Measurements from ENCODE around the gene COMTD1. TPM values are rescaled to one million over a fixed set of nuclear protein-coding genes. Genes with fewer than 3 reads are reported as not detected.
"Not testable (repeated sequence)": the region's sequence is repeated elsewhere in the genome, so short reads cannot be mapped to it uniquely, and the experiment has no call there.

Gene COMTD1
- total and polyA plus RNA-seq, 2 experiments from 2014 or later: 8.8 to 12.6 TPM

DNA sequence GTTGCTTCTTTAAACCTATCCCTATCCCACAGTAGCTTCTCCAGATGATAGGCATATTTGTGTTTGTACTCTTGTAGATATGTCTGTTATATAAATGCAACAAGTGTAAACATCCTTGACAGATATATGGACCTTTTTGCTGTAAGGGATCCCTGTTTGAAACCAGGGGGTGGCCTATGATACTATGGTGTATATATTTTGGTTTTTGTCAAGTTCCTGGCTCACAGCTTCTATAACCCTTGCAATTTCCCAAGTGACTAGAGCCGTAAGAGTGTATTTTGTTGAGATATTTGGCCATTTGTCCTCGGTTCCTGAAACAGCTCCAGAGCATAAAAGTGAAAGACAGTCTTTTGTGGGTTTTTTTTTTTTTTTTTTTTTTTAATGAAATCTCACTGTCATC, 9.7 kb downstream of the COMTD1 start:
- Histone ChIP-seq H3K4me2 (ENCODE audit: unreplicated experiment) (peak overlapping the region; percentile 77), H3K4me3 (peak overlapping the region; percentile 37), H3K9me3 (ENCODE audit: low read depth) (no peaks in the 10 kb centered on the region), H3K79me2 (ENCODE audit: insufficient read depth) (peaks cover 87% of the 10 kb centered on the region), H3K36me3 (ENCODE audit: low read depth) (peaks cover 57% of the 10 kb centered on the region), H3K4me1 (ENCODE audit: insufficient read depth) (peaks cover 65% of the 10 kb centered on the region), H3K9me2 (ENCODE audit: insufficient read depth) (no peaks in the 10 kb centered on the region), H4K20me1 (ENCODE audit: insufficient read depth) (peaks cover 19% of the 10 kb centered on the region), H2AFZ (no peak overlapping the region), H3K9ac (peak overlapping the region; percentile 72), H3F3A (ENCODE audit: insufficient read depth) (peaks cover 79% of the 10 kb centered on the region), H3K27ac (peak overlapping the region; percentile 91), H3K27me3 (replicated peaks; ENCODE audit: insufficient read depth) (no peaks in the 10 kb centered on the region)
- 26 to 29% methylated on average over 2 of the region's 2 CpGs for WGBS, 2 experiments (ENCODE audit: low coverage in 1 of 2, low lambda C conversion rate in 2 of 2, missing lambda C conversion rate in 2 of 2)
- DNase-seq: no peak
- TF ChIP-seq EZH2 (IDR thresholded peaks at IDR 0.05; ENCODE audit: insufficient read depth, poor library complexity, severe bottlenecking) (no peak), EZH2phosphoT487 (IDR thresholded peaks at IDR 0.05; ENCODE audit: insufficient read depth, low read depth) (no peak)
- in situ Hi-C loops (cut with MboI): loop anchor here (25.0 kb wide), 1 partner anchor 964 kb away; no protein-coding TSS in a partner anchor

DNA sequence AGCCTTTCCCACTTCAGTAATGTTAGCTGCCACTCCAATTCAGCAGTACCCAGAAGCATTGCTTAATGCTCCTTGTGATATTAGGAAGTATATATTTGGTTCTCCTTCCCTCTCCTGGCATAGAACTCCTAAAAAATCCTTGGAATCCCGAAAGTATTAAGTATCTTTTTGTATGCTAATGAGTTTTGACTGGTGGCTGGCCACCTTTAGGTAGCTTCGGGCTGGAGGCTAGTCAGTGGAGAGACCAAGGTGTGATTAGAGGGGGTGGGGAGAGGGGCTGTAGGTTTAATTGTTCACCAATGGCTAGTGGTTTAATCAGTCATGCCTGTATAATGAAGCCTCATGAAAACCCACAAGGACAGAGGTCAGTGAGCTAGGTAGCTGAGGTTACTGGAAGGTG, 12.2 kb downstream of the COMTD1 start:
- 70 to 72% methylated on average over 2 of the region's 2 CpGs for WGBS, 2 experiments (ENCODE audit: low coverage in 1 of 2, low lambda C conversion rate in 2 of 2, missing lambda C conversion rate in 2 of 2)
- no peaks in the 10 kb centered on the region for H3K9me3 ChIP-seq (ENCODE audit: low read depth)
- peaks cover 91% of the 10 kb centered on the region for H3K79me2 ChIP-seq (ENCODE audit: insufficient read depth)
- DNase-seq: no peak
- H3F3A ChIP-seq (ENCODE audit: insufficient read depth): peaks cover 68% of the 10 kb centered on the region
- H3K4me3 ChIP-seq: no peak overlapping the region
- no peaks in the 10 kb centered on the region for H3K9me2 ChIP-seq (ENCODE audit: insufficient read depth)
- H3K27me3 ChIP-seq (replicated peaks; ENCODE audit: insufficient read depth): no peaks in the 10 kb centered on the region
- peaks cover 55% of the 10 kb centered on the region for H3K36me3 ChIP-seq (ENCODE audit: low read depth)
- TF ChIP-seq EZH2phosphoT487 (IDR thresholded peaks at IDR 0.05; ENCODE audit: insufficient read depth, low read depth) (no peak), EZH2 (IDR thresholded peaks at IDR 0.05; ENCODE audit: insufficient read depth, poor library complexity, severe bottlenecking) (no peak)
- H3K9ac ChIP-seq: 0 out of 2 replicates have a peak overlapping the region, but pooled peaks have one; percentile 2
- no peak overlapping the region for H3K4me2 ChIP-seq (ENCODE audit: unreplicated experiment)
- peaks cover 46% of the 10 kb centered on the region for H3K4me1 ChIP-seq (ENCODE audit: insufficient read depth)
- H4K20me1 ChIP-seq (ENCODE audit: insufficient read depth): peaks cover 16% of the 10 kb centered on the region
- in situ Hi-C loops (cut with MboI): no loop called here
- peak overlapping the region; percentile 91 for H3K27ac ChIP-seq
- H2AFZ ChIP-seq: no peak overlapping the region

DNA sequence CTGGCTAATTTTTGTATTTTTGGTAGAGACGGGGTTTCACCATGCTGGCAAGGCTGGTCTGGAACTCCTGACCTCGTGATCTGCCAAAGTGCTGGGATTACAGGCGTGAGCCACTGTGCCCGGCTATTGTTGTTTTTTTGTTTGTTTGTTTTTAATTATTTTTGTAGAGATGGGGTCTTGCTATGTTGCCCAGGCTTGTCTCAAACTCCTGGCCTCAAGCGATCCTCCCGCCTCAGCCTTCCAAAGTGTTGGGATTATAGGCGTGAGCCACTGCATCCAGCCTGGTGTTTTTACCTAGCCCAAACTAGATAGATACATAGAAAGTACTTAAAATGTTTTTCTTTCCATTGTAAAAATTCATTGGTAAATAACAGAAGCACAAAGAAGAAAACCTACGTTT, 14.3 kb downstream of the COMTD1 start:
- WGBS, 2 experiments (ENCODE audit: low coverage in 1 of 2, low lambda C conversion rate in 2 of 2, missing lambda C conversion rate in 2 of 2): 84 to 87% methylated on average over 8 of the region's 8 CpGs
- H4K20me1 ChIP-seq (ENCODE audit: insufficient read depth); in situ Hi-C loops (cut with MboI): not testable (repeated sequence)

GRCh38 chr10:75220274-75220673, 15.5 kb downstream of the COMTD1 start:
- Histone ChIP-seq H3K27me3 (replicated peaks; ENCODE audit: insufficient read depth) (no peaks in the 10 kb centered on the region), H2AFZ (no peak overlapping the region), H4K20me1 (ENCODE audit: insufficient read depth) (no peaks in the 10 kb centered on the region; the same call in 1 of the 2 replicates), H3K79me2 (ENCODE audit: insufficient read depth) (peaks cover 95% of the 10 kb centered on the region), H3F3A (ENCODE audit: insufficient read depth) (peaks cover 76% of the 10 kb centered on the region), H3K27ac (no peak overlapping the region), H3K4me1 (ENCODE audit: insufficient read depth) (peaks cover 43% of the 10 kb centered on the region), H3K9ac (no peak overlapping the region), H3K9me3 (ENCODE audit: low read depth) (no peaks in the 10 kb centered on the region), H3K4me3 (no peak overlapping the region), H3K36me3 (ENCODE audit: low read depth) (peaks cover 83% of the 10 kb centered on the region), H3K4me2 (ENCODE audit: unreplicated experiment) (no peak overlapping the region), H3K9me2 (ENCODE audit: insufficient read depth) (no peaks in the 10 kb centered on the region)
- 97 to 98% methylated on average over 4 of the region's 4 CpGs for WGBS, 2 experiments (ENCODE audit: low coverage in 1 of 2, low lambda C conversion rate in 2 of 2, missing lambda C conversion rate in 2 of 2)
- in situ Hi-C loops (cut with MboI): no loop called here
- no peak for DNase-seq
- TF ChIP-seq EZH2 (IDR thresholded peaks at IDR 0.05; ENCODE audit: insufficient read depth, poor library complexity, severe bottlenecking): no peak
- TF ChIP-seq EZH2phosphoT487 (IDR thresholded peaks at IDR 0.05; ENCODE audit: insufficient read depth, low read depth): no peak

More for the DNA sequence above, 14.3 kb downstream of the COMTD1 start:
- H3K9me2 ChIP-seq (ENCODE audit: insufficient read depth); H3K9ac ChIP-seq; H3K4me2 ChIP-seq (ENCODE audit: unreplicated experiment); H2AFZ ChIP-seq; DNase-seq; H3K27me3 ChIP-seq (replicated peaks; ENCODE audit: insufficient read depth); H3K9me3 ChIP-seq (ENCODE audit: low read depth); H3K4me3 ChIP-seq: not testable (repeated sequence)
- H3K27ac ChIP-seq: 0 out of 2 replicates have a peak overlapping the region, but pooled peaks have one; percentile 3
- H3K4me1 ChIP-seq (ENCODE audit: insufficient read depth): peaks cover 41% of the 10 kb centered on the region
- peaks cover 91% of the 10 kb centered on the region for H3K79me2 ChIP-seq (ENCODE audit: insufficient read depth)
- peaks cover 76% of the 10 kb centered on the region for H3F3A ChIP-seq (ENCODE audit: insufficient read depth)
- peaks cover 72% of the 10 kb centered on the region for H3K36me3 ChIP-seq (ENCODE audit: low read depth)

DNA sequence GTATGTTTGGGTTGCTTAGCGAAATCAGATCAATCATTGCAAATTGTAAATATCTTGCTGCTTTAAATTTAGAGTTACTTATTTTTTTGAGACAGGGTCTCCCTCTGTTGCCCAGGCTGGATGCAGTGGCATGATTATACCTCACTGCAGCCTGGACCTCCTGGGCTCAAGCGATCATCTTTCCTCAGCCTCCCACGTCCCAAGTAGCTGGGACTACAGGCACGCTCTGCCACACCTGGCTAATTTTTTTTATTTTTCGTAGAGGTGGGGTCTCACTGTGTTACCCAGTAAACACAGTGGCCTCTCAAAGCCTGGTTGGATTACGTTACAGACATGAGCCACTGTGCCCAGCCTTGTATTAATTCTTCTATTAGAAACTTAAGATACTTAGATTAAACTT, 23.4 kb downstream of the COMTD1 start:
- peaks cover 52% of the 10 kb centered on the region for H3K36me3 ChIP-seq (ENCODE audit: low read depth)
- peaks cover 48% of the 10 kb centered on the region for H3K4me1 ChIP-seq (ENCODE audit: insufficient read depth)
- in situ Hi-C loops (cut with MboI): no loop called here
- H3K9me3 ChIP-seq (ENCODE audit: low read depth): no peaks in the 10 kb centered on the region
- H3K79me2 ChIP-seq (ENCODE audit: insufficient read depth): peaks cover 66% of the 10 kb centered on the region
- TF ChIP-seq EZH2phosphoT487 (IDR thresholded peaks at IDR 0.05; ENCODE audit: insufficient read depth, low read depth): no peak
- TF ChIP-seq EZH2 (IDR thresholded peaks at IDR 0.05; ENCODE audit: insufficient read depth, poor library complexity, severe bottlenecking): no peak
- peak overlapping the region; percentile 98 for H3K9ac ChIP-seq
- no peaks in the 10 kb centered on the region for H3K9me2 ChIP-seq (ENCODE audit: insufficient read depth)
- no peak overlapping the region for H2AFZ ChIP-seq
- peak overlapping the region; percentile 85 for H3K4me3 ChIP-seq
- no peaks in the 10 kb centered on the region for H3K27me3 ChIP-seq (replicated peaks; ENCODE audit: insufficient read depth)
- H4K20me1 ChIP-seq (ENCODE audit: insufficient read depth): no peaks in the 10 kb centered on the region; the same call in 1 of the 2 replicates
- H3K4me2 ChIP-seq (ENCODE audit: unreplicated experiment): peak overlapping the region; percentile 90
- 70 to 72% methylated on average over 6 of the region's 6 CpGs for WGBS, 2 experiments (ENCODE audit: low coverage in 1 of 2, low lambda C conversion rate in 2 of 2, missing lambda C conversion rate in 2 of 2)
- H3F3A ChIP-seq (ENCODE audit: insufficient read depth): peaks cover 54% of the 10 kb centered on the region
- DNase-seq: no peak
- H3K27ac ChIP-seq: peak overlapping the region; percentile 99; the same call in 1 of the 2 replicates
